ENCODE results near the gene PTPRN2. TPM values are rescaled to one million over a fixed set of nuclear protein-coding genes. Genes with fewer than 3 reads are reported as not detected.
A peak's percentile ranks its signal among the peaks of the same experiment; 100 is the strongest.

PTPRN2 gene
- total and polyA plus RNA-seq, 2 of the 13 experiments (the other 11 are each of a cell fraction or from before 2014, with no cell fraction given), result 2.5 to 24.2 TPM

- TF ChIP-seq, protein P1, sequence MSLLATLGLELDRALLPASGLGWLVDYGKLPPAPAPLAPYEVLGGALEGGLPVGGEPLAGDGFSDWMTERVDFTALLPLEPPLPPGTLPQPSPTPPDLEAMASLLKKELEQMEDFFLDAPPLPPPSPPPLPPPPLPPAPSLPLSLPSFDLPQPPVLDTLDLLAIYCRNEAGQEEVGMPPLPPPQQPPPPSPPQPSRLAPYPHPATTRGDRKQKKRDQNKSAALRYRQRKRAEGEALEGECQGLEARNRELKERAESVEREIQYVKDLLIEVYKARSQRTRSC (CRISPR knock-in tag; IDR thresholded peaks at IDR 0.05; ENCODE audit: low read depth), result 0 out of 2 replicates have a peak, but pooled peaks have one; percentile 34
- no peak for TF ChIP-seq RAD21 (CRISPR knock-in tag; IDR thresholded peaks at IDR 0.05)
- TF ChIP-seq CREB1 (IDR thresholded peaks at IDR 0.05), result no peak
- TF ChIP-seq CREB1 (CRISPR knock-in tag; IDR thresholded peaks at IDR 0.05), result no peak
- no peak for TF ChIP-seq ZBTB33 (CRISPR knock-in tag; IDR thresholded peaks at IDR 0.05)
- TF ChIP-seq PHF21A (CRISPR knock-in tag; IDR thresholded peaks at IDR 0.05), result 0 out of 2 replicates have a peak, but pooled peaks have one; percentile 10
- peak; percentile 58; the same call in 1 of the 2 replicates for TF ChIP-seq NRL (CRISPR knock-in tag; IDR thresholded peaks at IDR 0.05; ENCODE audit: borderline replicate concordance)
- no peak for TF ChIP-seq NONO (IDR thresholded peaks at IDR 0.05)
- TF ChIP-seq NONO (CRISPR knock-in tag; conservative IDR thresholded peaks at IDR 0.05), result no peak; the same call in 1 of the 2 replicates
- TF ChIP-seq SAP130 (CRISPR knock-in tag; IDR thresholded peaks at IDR 0.05; ENCODE audit: low read depth), result no peak
- no peak for TF ChIP-seq PHF20 (CRISPR knock-in tag; IDR thresholded peaks at IDR 0.05)
- TF ChIP-seq THRA (CRISPR knock-in tag; IDR thresholded peaks at IDR 0.05; ENCODE audit: borderline replicate concordance), result no peak
- TF ChIP-seq ZNF777 (CRISPR knock-in tag; IDR thresholded peaks at IDR 0.05), result no peak; the same call in 1 of the 2 replicates
- TF ChIP-seq ZNF180 (CRISPR knock-in tag; IDR thresholded peaks at IDR 0.05; ENCODE audit: borderline replicate concordance, low read depth), result no peak
- no peak for TF ChIP-seq ZNF776 (CRISPR knock-in tag; IDR thresholded peaks at IDR 0.05)
- no peak for TF ChIP-seq SMARCC2 (IDR thresholded peaks at IDR 0.05)
- no peak for TF ChIP-seq MAF1 (CRISPR knock-in tag; IDR thresholded peaks at IDR 0.05; ENCODE audit: borderline replicate concordance)
- no peak for TF ChIP-seq NFYB (CRISPR knock-in tag; IDR thresholded peaks at IDR 0.05)
- TF ChIP-seq LCORL (IDR thresholded peaks at IDR 0.05), result no peak
- no peak; the same call in 1 of the 2 replicates for TF ChIP-seq LCORL (CRISPR knock-in tag; IDR thresholded peaks at IDR 0.05)
- TF ChIP-seq, protein P2, sequence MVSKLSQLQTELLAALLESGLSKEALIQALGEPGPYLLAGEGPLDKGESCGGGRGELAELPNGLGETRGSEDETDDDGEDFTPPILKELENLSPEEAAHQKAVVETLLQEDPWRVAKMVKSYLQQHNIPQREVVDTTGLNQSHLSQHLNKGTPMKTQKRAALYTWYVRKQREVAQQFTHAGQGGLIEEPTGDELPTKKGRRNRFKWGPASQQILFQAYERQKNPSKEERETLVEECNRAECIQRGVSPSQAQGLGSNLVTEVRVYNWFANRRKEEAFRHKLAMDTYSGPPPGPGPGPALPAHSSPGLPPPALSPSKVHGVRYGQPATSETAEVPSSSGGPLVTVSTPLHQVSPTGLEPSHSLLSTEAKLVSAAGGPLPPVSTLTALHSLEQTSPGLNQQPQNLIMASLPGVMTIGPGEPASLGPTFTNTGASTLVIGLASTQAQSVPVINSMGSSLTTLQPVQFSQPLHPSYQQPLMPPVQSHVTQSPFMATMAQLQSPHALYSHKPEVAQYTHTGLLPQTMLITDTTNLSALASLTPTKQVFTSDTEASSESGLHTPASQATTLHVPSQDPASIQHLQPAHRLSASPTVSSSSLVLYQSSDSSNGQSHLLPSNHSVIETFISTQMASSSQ (IDR thresholded peaks at IDR 0.05; ENCODE audit: low read depth), result no peak
- TF ChIP-seq, protein P2 (CRISPR knock-in tag; IDR thresholded peaks at IDR 0.05; ENCODE audit: borderline replicate concordance), result no peak
Measured at GRCh38 chr7:158263110-158263963, 324.3 kb downstream of the PTPRN2 start (continued).
